Measurements from ENCODE around the gene ABCA13. TPM values are rescaled to one million over a fixed set of nuclear protein-coding genes. Genes with fewer than 3 reads are reported as not detected.

ABCA13 gene
- polyA plus RNA-seq, 1 of the 3 experiments (the other 2 are of a cell fraction), result not detected

DNA sequence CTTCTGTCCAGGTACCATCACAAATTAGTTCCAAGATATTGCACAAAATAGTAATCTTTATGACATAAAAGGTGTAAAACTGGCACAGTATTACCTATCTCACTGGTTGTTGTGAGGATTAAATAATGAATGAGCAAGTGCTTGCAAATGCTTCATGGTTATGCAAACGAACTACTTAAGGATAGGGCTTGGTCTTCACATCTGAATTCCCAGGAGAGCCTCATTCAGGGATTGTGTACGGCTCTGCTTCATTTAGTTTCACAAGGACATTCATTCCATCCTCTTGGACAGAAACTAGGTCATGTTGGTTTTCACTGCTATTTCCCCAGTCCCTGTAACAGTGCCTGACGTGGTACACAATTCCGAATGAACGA, 12.1 kb downstream of the ABCA13 start:
- H3K4me3 ChIP-seq (ENCODE audit: low read depth in 2 of 2, low read length in 1 of 2), result no peak overlapping the region
- H3K4me1 ChIP-seq (ENCODE audit: control insufficient read depth in 1 of 2, insufficient read depth in 2 of 2, low read depth in 1 of 2, low read length in 1 of 2), result peaks cover 0 to 20% of the 10 kb centered on the region in 2 experiments; a peak in 1 of 4 replicates
- peaks cover 10% of the 10 kb centered on the region for H3F3A ChIP-seq (replicated peaks; ENCODE audit: insufficient read depth)
- H3K9ac ChIP-seq, result no peak overlapping the region
- WGBS (ENCODE audit: low lambda C conversion rate), result 9% methylated on average over 5 of the region's 5 CpGs
- POLR2A ChIA-PET, result no interaction called here
- H3K9me3 ChIP-seq, result peaks cover 9% of the 10 kb centered on the region; the same call in 1 of the 2 replicates
- 0 out of 2 replicates have a peak overlapping the region, but pooled peaks have one; percentile 6 for H3K4me2 ChIP-seq
- 0 out of 2 replicates have a peak overlapping the region, but pooled peaks have one; percentile 56 for H2AFZ ChIP-seq (ENCODE audit: low read depth)
- no peak for DNase-seq
- CTCF ChIA-PET, result interaction anchor here (0.8 kb wide), 1 partner anchor 215 kb away, joined by 3 read pairs; no protein-coding TSS in a partner anchor
- peaks cover 0 to 7% of the 10 kb centered on the region in 2 experiments for H3K36me3 ChIP-seq (replicated peaks in 1 of 2; ENCODE audit: control insufficient read depth in 1 of 2, insufficient read depth in 2 of 2, low read length in 1 of 2)
- H3K79me2 ChIP-seq (ENCODE audit: insufficient read depth), result no peaks in the 10 kb centered on the region
- TF ChIP-seq JUND (IDR thresholded peaks at IDR 0.05), result no peak
- no peak for TF ChIP-seq SMC3 (IDR thresholded peaks at IDR 0.05; ENCODE audit: low read depth, low read length)
- TF ChIP-seq CHD2 (IDR thresholded peaks at IDR 0.05; ENCODE audit: low read length, partially characterized antibody), result no peak
- TF ChIP-seq MEF2A (IDR thresholded peaks at IDR 0.05; ENCODE audit: borderline replicate concordance, low read depth), result no peak
- no peak for TF ChIP-seq FOSL2 (IDR thresholded peaks at IDR 0.05; ENCODE audit: borderline replicate concordance, low read depth)
- TF ChIP-seq, protein P1, sequence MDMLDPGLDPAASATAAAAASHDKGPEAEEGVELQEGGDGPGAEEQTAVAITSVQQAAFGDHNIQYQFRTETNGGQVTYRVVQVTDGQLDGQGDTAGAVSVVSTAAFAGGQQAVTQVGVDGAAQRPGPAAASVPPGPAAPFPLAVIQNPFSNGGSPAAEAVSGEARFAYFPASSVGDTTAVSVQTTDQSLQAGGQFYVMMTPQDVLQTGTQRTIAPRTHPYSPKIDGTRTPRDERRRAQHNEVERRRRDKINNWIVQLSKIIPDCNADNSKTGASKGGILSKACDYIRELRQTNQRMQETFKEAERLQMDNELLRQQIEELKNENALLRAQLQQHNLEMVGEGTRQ (IDR thresholded peaks at IDR 0.05; ENCODE audit: borderline replicate concordance, low read depth, low read length), result no peak
- TF ChIP-seq POLR2AphosphoS5 (IDR thresholded peaks at IDR 0.05; ENCODE audit: low read depth, low read length), result no peak
- TF ChIP-seq, protein P2, sequence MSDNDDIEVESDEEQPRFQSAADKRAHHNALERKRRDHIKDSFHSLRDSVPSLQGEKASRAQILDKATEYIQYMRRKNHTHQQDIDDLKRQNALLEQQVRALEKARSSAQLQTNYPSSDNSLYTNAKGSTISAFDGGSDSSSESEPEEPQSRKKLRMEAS (IDR thresholded peaks at IDR 0.05; ENCODE audit: low read depth), result no peak
- TF ChIP-seq TEAD4 (IDR thresholded peaks at IDR 0.05; ENCODE audit: borderline replicate concordance, insufficient read depth), result no peak
- TF ChIP-seq, protein P3, sequence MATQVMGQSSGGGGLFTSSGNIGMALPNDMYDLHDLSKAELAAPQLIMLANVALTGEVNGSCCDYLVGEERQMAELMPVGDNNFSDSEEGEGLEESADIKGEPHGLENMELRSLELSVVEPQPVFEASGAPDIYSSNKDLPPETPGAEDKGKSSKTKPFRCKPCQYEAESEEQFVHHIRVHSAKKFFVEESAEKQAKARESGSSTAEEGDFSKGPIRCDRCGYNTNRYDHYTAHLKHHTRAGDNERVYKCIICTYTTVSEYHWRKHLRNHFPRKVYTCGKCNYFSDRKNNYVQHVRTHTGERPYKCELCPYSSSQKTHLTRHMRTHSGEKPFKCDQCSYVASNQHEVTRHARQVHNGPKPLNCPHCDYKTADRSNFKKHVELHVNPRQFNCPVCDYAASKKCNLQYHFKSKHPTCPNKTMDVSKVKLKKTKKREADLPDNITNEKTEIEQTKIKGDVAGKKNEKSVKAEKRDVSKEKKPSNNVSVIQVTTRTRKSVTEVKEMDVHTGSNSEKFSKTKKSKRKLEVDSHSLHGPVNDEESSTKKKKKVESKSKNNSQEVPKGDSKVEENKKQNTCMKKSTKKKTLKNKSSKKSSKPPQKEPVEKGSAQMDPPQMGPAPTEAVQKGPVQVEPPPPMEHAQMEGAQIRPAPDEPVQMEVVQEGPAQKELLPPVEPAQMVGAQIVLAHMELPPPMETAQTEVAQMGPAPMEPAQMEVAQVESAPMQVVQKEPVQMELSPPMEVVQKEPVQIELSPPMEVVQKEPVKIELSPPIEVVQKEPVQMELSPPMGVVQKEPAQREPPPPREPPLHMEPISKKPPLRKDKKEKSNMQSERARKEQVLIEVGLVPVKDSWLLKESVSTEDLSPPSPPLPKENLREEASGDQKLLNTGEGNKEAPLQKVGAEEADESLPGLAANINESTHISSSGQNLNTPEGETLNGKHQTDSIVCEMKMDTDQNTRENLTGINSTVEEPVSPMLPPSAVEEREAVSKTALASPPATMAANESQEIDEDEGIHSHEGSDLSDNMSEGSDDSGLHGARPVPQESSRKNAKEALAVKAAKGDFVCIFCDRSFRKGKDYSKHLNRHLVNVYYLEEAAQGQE (IDR thresholded peaks at IDR 0.05; ENCODE audit: low read depth, low read length), result no peak
- no peak for TF ChIP-seq EZH2phosphoT487 (IDR thresholded peaks at IDR 0.05; ENCODE audit: borderline replicate concordance, low read depth)
- TF ChIP-seq, protein P4, sequence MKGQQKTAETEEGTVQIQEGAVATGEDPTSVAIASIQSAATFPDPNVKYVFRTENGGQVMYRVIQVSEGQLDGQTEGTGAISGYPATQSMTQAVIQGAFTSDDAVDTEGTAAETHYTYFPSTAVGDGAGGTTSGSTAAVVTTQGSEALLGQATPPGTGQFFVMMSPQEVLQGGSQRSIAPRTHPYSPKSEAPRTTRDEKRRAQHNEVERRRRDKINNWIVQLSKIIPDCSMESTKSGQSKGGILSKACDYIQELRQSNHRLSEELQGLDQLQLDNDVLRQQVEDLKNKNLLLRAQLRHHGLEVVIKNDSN (IDR thresholded peaks at IDR 0.05; ENCODE audit: borderline replicate concordance, low read depth), result no peak
- no peak for TF ChIP-seq NFIC (IDR thresholded peaks at IDR 0.05; ENCODE audit: borderline replicate concordance)
- no peak for TF ChIP-seq TCF12 (IDR thresholded peaks at IDR 0.05)
- no peak for TF ChIP-seq FOXJ3 (CRISPR knock-in tag; IDR thresholded peaks at IDR 0.05)
- TF ChIP-seq GATA2 (CRISPR knock-in tag; IDR thresholded peaks at IDR 0.05), result no peak
- TF ChIP-seq, protein P5, sequence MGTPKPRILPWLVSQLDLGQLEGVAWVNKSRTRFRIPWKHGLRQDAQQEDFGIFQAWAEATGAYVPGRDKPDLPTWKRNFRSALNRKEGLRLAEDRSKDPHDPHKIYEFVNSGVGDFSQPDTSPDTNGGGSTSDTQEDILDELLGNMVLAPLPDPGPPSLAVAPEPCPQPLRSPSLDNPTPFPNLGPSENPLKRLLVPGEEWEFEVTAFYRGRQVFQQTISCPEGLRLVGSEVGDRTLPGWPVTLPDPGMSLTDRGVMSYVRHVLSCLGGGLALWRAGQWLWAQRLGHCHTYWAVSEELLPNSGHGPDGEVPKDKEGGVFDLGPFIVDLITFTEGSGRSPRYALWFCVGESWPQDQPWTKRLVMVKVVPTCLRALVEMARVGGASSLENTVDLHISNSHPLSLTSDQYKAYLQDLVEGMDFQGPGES (IDR thresholded peaks at IDR 0.05; ENCODE audit: low read depth, low read length), result no peak
- peaks cover 6% of the 10 kb centered on the region; the same call in 1 of the 2 replicates for H3K27me3 ChIP-seq (ENCODE audit: insufficient read depth)
- no peaks in the 10 kb centered on the region; the same call in 1 of the 2 replicates for H3K9me2 ChIP-seq
- peak overlapping the region in 1 of 2 experiments; percentile 37; a peak in 1 of 4 replicates for H3K27ac ChIP-seq (ENCODE audit: low read depth in 2 of 2, low read length in 1 of 2)
- H4K20me1 ChIP-seq (ENCODE audit: insufficient read depth), result no peaks in the 10 kb centered on the region
